K562 (cell line): ENCODE results near the gene SERTAD2. TPM values are rescaled to one million over a fixed set of nuclear protein-coding genes. Genes with fewer than 3 reads are reported as not detected.

Experiments
- CBFA2T2 ChIP-seq: fragments of 450-650 bp; conservative IDR thresholded peaks from 2 replicates; pipeline ENCODE4 v1.6.1; 2017; ENCODE audit warnings: mild to moderate bottlenecking
- E2F6 ChIP-seq, 2 experiments: IDR thresholded peaks; 2 replicates each; pipeline ENCODE4 v1.6.1; 2011; ENCODE audit warnings: borderline replicate concordance in 1 of 2, control low read depth in 1 of 2, low read depth in 1 of 2, low read length in 1 of 2, mild to moderate bottlenecking in 1 of 2, mixed read lengths in 1 of 2, moderate library complexity in 1 of 2; ENCODE audit not compliant: insufficient read depth in 1 of 2, insufficient read length in 1 of 2, poor library complexity in 1 of 2, severe bottlenecking in 1 of 2; ENCODE audit errors: extremely low read depth in 1 of 2
- MEF2A ChIP-seq: IDR thresholded peaks from 2 replicates; pipeline ENCODE4 v1.6.1; 2011; ENCODE audit warnings: low read depth, mild to moderate bottlenecking, low read length, moderate library complexity; ENCODE audit not compliant: control insufficient read depth
- NFE2L1 ChIP-seq: fragments of 450-650 bp; IDR thresholded peaks from 2 replicates; pipeline ENCODE4 v1.6.1; 2016; ENCODE audit warnings: missing genetic modification characterization, low read depth, mild to moderate bottlenecking, missing compliant biosample characterization, moderate library complexity, borderline replicate concordance
- POLR2AphosphoS2 ChIP-seq: IDR thresholded peaks from 2 replicates; pipeline ENCODE4 v1.6.1; 2012; ENCODE audit warnings: low read length, improper control_type of control experiment
- RAD51 ChIP-seq: fragments of 450-650 bp; IDR thresholded peaks from 2 replicates; pipeline ENCODE4 v1.7.1; 2016; ENCODE audit warnings: low read depth, mild to moderate bottlenecking, borderline replicate concordance
- SRSF9 ChIP-seq: fragments of 200-400 bp; formaldehyde crosslinking; IDR thresholded peaks from 2 replicates; pipeline ENCODE4 v1.6.1; 2017; ENCODE audit warnings: low read depth, low read length, borderline replicate concordance
- XRCC5 ChIP-seq: fragments of 200-400 bp; formaldehyde crosslinking; IDR thresholded peaks from 2 replicates; pipeline ENCODE4 v1.6.1; 2017; ENCODE audit warnings: low read depth, mild to moderate bottlenecking, low read length
- ZBED1 ChIP-seq: IDR thresholded peaks from 2 replicates; pipeline ENCODE4 v1.6.1; 2014
- ZBTB7A ChIP-seq: IDR thresholded peaks from 2 replicates; pipeline ENCODE4 v1.6.1; 2011; ENCODE audit warnings: low read depth, mild to moderate bottlenecking, low read length, moderate library complexity, borderline replicate concordance; ENCODE audit not compliant: control insufficient read depth
- ZBTB9 ChIP-seq: fragments of 450-650 bp; formaldehyde crosslinking; IDR thresholded peaks from 2 replicates; pipeline ENCODE4 v1.4.0; 2020; ENCODE audit warnings: mild to moderate bottlenecking, moderate library complexity
- ZFX ChIP-seq: sonication (generic); formaldehyde crosslinking; IDR thresholded peaks from 2 replicates; pipeline ENCODE4 v1.8.0; 2022; ENCODE audit warnings: mild to moderate bottlenecking, missing genetic modification reagents, moderate library complexity
- ZNF274 ChIP-seq: IDR thresholded peaks from 2 replicates; pipeline ENCODE4 v1.6.1; 2011; ENCODE audit warnings: low read depth, mild to moderate bottlenecking, low read length, moderate library complexity, borderline replicate concordance
- ZNF407 ChIP-seq: fragments of 450-650 bp; IDR thresholded peaks from 2 replicates; pipeline ENCODE4 v1.6.1; 2016; ENCODE audit warnings: low read depth
- polyA plus RNA-seq, 8 experiments: library from polyadenylated mRNA; depleted of rRNA in 4 of 8; stranded (reverse) in 5 of 8; unstranded in 3 of 8; fragments of >200 nt; fragmentation: Nextera tagmentation in 2 of 8; fragmentation: Illumina TruSeq in 1 of 8; extraction: Ambion mirVana in 2 of 8; extraction: Trizol in 1 of 8; gene quantifications; 2 replicates each; pipeline versions ENCODE4 v1.2.1 to v1.2.3, GENCODE V29; 2011 to 2014; ENCODE audit warnings: inconsistent platforms in 1 of 8, missing spikeins in 1 of 8
- total RNA-seq, 7 experiments: library from RNA; depleted of rRNA in 6 of 7; stranded (reverse); fragments of >200 nt in 6 of 7; fragmentation: Illumina TruSeq in 2 of 7; extraction: Trizol in 2 of 7; gene quantifications; 2 replicates each; pipeline versions ENCODE4 v1.2.1 to v1.2.3, GENCODE V29; 2011 to 2021; ENCODE audit warnings: low replicate concordance in 1 of 7
- TF ChIP-seq, protein P1 (sequence below): sonication (generic); formaldehyde crosslinking; IDR thresholded peaks from 2 replicates; pipeline ENCODE4 v1.9.0; 2022; ENCODE audit warnings: mild to moderate bottlenecking, missing genetic modification reagents

The SERTAD2 gene
- total and polyA plus RNA-seq, 9 of the 15 experiments (the other 6 are each of a cell fraction or from before 2014, with no cell fraction given), result 3.0 to 12.5 (median 6.1) TPM

DNA sequence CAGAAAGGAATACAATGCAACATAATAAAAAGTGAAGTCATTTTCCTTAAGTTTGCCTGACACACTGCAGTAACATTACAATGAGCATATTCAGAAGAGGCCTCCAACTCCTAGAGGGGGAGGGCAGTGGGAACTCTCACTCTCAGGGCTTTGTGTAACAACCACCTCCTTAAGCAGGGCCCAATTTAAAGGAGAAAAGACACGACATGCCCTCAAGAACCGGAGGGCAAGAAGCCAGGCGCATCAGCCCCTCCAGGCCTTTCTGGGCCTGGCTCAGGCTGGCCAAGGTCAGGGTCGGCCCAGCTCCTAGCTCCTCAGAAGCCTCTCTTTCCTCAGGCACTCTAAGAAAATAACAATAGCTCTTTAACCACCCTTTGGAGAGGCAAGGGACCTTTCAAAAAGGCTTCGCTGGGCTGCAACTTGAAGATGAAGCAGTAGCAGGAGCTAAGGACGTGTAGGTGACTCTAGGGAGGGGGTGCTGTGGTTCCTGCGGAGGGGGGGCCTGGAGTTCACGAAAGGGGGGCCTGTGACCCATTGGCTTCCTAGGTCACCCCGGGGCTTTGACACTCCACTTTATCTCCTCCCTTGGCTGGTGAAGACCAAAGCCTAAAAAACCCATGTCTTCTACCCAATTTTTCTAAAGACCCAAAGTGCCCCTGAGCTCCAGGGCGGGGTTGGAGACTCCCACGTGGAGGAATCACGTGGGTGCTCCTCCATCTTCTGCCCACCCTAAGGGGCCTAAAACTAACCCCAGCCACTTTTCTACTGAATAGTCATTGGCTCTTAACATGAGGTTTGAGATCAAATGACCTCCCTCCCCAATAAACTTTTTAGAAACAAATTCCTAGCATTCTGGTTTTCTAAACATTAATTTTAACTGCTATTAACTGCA lies 13.3 kb downstream of the SERTAD2 start (continued):
- TF ChIP-seq ZBTB9 (CRISPR knock-in tag) (no peak), ZBED1 (0 out of 2 replicates have a peak, but pooled peaks have one; percentile 56), E2F6 (IDR thresholded peaks at IDR 0.05; ENCODE audit: borderline replicate concordance in 1 of 2, extremely low read depth in 1 of 2, insufficient read depth in 1 of 2, insufficient read length in 1 of 2, low read depth in 1 of 2, low read length in 1 of 2, poor library complexity in 1 of 2, severe bottlenecking in 1 of 2) (peak in 1 of 2 experiments; percentile 6), ZNF274 (no peak), NFE2L1 (tag) (no peak), RAD51 (peak; percentile 84), ZNF407 (no peak), SRSF9 (no peak), XRCC5 (0 out of 2 replicates have a peak, but pooled peaks have one; percentile 27), POLR2AphosphoS2 (no peak), ZFX (CRISPR knock-in tag) (0 out of 2 replicates have a peak, but pooled peaks have one; percentile 23), ZBTB7A (peak; percentile 35; the same call in 1 of the 2 replicates), CBFA2T2 (peak; percentile 50; the same call in 1 of the 2 replicates), MEF2A (no peak)
- TF ChIP-seq, protein P1, sequence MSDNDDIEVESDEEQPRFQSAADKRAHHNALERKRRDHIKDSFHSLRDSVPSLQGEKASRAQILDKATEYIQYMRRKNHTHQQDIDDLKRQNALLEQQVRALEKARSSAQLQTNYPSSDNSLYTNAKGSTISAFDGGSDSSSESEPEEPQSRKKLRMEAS, result 0 out of 2 replicates have a peak, but pooled peaks have one; percentile 36
